Measurements from ENCODE around the gene HRCT1.

GRCh38 chr9:35920051-35920620 lies 14.1 kb downstream of the HRCT1 start:
- TF ChIP-seq POLR2AphosphoS5 (IDR thresholded peaks at IDR 0.05; ENCODE audit: low read depth, low read length) (no peak), POLR2A (IDR thresholded peaks at IDR 0.05; ENCODE audit: low read depth, low read length) (no peak)

Measured in GM12892 (cell line).